ENCODE measurements around the gene DAAM1. TPM values are rescaled to one million over a fixed set of nuclear protein-coding genes. Genes with fewer than 3 reads are reported as not detected.

Gene DAAM1
- total and polyA plus RNA-seq, 10 donors, result 8.3 to 76.1 (median 35.2) TPM

DNA sequence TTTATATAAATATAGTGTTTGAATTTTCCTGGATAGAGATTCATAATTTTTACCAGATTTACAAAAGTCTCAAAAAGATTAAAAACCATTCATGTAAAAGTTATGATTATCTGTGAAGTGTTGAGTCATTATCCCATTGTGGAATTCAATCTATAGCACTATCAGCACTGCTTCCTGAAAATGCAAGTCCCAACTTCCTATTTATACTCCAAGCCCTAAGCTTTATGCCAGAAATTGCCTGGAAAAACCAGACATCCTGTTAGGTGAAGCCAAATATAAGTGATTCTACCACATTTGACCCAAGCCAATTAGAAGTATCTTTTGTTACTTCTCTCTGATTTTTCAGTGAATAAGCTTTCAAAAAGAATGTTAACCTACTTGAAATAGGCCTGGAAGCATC is 147.6 kb downstream of the DAAM1 start:
- no peaks in the 10 kb centered on the region for H3K27me3 ChIP-seq (replicated peaks in 1 of 7)
- H3K4me3 ChIP-seq, result no peak overlapping the region
- H3K4me1 ChIP-seq, result peaks cover 0 to 42% (median 16%) of the 10 kb centered on the region in 6 donors
- no peaks in the 10 kb centered on the region for H3K9me3 ChIP-seq
- no peak for DNase-seq
- TF ChIP-seq, protein P1, sequence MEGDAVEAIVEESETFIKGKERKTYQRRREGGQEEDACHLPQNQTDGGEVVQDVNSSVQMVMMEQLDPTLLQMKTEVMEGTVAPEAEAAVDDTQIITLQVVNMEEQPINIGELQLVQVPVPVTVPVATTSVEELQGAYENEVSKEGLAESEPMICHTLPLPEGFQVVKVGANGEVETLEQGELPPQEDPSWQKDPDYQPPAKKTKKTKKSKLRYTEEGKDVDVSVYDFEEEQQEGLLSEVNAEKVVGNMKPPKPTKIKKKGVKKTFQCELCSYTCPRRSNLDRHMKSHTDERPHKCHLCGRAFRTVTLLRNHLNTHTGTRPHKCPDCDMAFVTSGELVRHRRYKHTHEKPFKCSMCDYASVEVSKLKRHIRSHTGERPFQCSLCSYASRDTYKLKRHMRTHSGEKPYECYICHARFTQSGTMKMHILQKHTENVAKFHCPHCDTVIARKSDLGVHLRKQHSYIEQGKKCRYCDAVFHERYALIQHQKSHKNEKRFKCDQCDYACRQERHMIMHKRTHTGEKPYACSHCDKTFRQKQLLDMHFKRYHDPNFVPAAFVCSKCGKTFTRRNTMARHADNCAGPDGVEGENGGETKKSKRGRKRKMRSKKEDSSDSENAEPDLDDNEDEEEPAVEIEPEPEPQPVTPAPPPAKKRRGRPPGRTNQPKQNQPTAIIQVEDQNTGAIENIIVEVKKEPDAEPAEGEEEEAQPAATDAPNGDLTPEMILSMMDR (IDR thresholded peaks at IDR 0.05 in 8 of 11, conservative IDR thresholded peaks at IDR 0.05 in 3 of 11), result no peak
- TF ChIP-seq POLR2A (IDR thresholded peaks at IDR 0.05), result no peak
- no peak for TF ChIP-seq POLR2AphosphoS5 (IDR thresholded peaks at IDR 0.05)
- H3K36me3 ChIP-seq, result peaks cover 0 to 36% (median 4%) of the 10 kb centered on the region in 6 donors
- intact Hi-C loops (cut with DNase I; ENCODE audit: low total_unique reads), result no loop called here
- peak overlapping the region in 6 of 8 donors; percentile 37 to 63 (median 60) for H3K27ac ChIP-seq

- WGBS, 5 donors, result 79 to 89% (median 82%) methylated on average over 3 of the region's 3 CpGs
- no peaks in the 10 kb centered on the region for H3K9me3 ChIP-seq
- H3K4me1 ChIP-seq, result peaks cover 0 to 47% (median 16%) of the 10 kb centered on the region in 6 donors
- H3K4me3 ChIP-seq, result no peak overlapping the region
- intact Hi-C loops (cut with DNase I; ENCODE audit: low total_unique reads), result no loop called here
- TF ChIP-seq, protein P1 (IDR thresholded peaks at IDR 0.05 in 8 of 11, conservative IDR thresholded peaks at IDR 0.05 in 3 of 11), result no peak
- TF ChIP-seq POLR2A (IDR thresholded peaks at IDR 0.05) (no peak), POLR2AphosphoS5 (IDR thresholded peaks at IDR 0.05) (no peak)
- no peak for DNase-seq
- peaks cover 0 to 30% (median 1%) of the 10 kb centered on the region in 6 donors for H3K36me3 ChIP-seq
- H3K27ac ChIP-seq, result peak overlapping the region in 7 of 8 donors; percentile 21 to 63 (median 60)
- no peaks in the 10 kb centered on the region for H3K27me3 ChIP-seq (replicated peaks in 1 of 7)
Measured at GRCh38 chr14:59336706-59337105, 148.2 kb downstream of the DAAM1 start.

DNA sequence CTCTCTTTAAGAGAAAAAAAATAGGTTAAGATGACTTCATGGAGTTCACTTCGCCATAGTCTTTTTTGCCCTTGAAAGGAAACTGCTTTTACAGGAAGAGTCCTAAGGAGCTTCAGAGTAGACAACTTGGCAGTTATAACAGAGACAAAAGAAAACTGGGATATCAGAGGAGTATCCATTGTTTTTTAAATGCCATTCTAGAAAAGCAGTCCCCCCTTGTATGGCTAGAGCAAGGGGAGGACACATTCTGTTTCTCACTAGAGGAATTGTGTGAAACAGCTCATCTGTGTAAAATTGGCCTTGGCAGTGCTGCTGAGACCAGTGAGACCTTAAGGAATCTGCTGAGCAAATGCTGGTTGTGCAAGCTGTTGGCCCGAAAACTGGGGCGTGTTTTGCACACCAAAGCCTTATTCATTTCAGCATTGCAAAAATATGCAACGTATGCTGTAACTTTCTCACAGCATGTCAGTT is 148.7 kb downstream of the DAAM1 start:
- Histone ChIP-seq H3K27ac (peak overlapping the region in 7 of 8 donors; percentile 21 to 63 (median 60)), H3K4me1 (peaks cover 0 to 47% (median 16%) of the 10 kb centered on the region in 6 donors), H3K4me3 (no peak overlapping the region), H3K9me3 (no peaks in the 10 kb centered on the region), H3K36me3 (peaks cover 0 to 26% (median 0%) of the 10 kb centered on the region in 6 donors), H3K27me3 (replicated peaks in 1 of 7) (no peaks in the 10 kb centered on the region)
- intact Hi-C loops (cut with DNase I; ENCODE audit: low total_unique reads), result no loop called here
- DNase-seq, result no peak
- 37 to 69% (median 55%) methylated on average over 4 of the region's 4 CpGs for WGBS, 5 donors
- no peak for TF ChIP-seq POLR2A (IDR thresholded peaks at IDR 0.05)
- TF ChIP-seq POLR2AphosphoS5 (IDR thresholded peaks at IDR 0.05), result peak in 1 of 3 donors; percentile 24

- no peaks in the 10 kb centered on the region for H3K9me3 ChIP-seq
- peaks cover 0 to 47% (median 12%) of the 10 kb centered on the region in 6 donors for H3K4me1 ChIP-seq
- TF ChIP-seq POLR2AphosphoS5 (IDR thresholded peaks at IDR 0.05) (no peak), POLR2A (IDR thresholded peaks at IDR 0.05) (no peak)
- TF ChIP-seq, protein P1 (IDR thresholded peaks at IDR 0.05 in 8 of 11, conservative IDR thresholded peaks at IDR 0.05 in 3 of 11), result no peak
- no peaks in the 10 kb centered on the region for H3K27me3 ChIP-seq (replicated peaks in 1 of 7)
- intact Hi-C loops (cut with DNase I; ENCODE audit: low total_unique reads), result no loop called here
- WGBS, 5 donors, result 90 to 95% (median 94%) methylated on average over 3 of the region's 3 CpGs
- no peak overlapping the region for H3K4me3 ChIP-seq
- H3K36me3 ChIP-seq, result peaks cover 0 to 27% (median 0%) of the 10 kb centered on the region in 6 donors
- DNase-seq, result no peak
- peak overlapping the region in 2 of 8 donors; percentile 61 for H3K27ac ChIP-seq
Measured at GRCh38 chr14:59338761-59339160, 150.3 kb downstream of the DAAM1 start.

All from spleen (tissue), 11 donors.